ENCODE results near the gene UNK.
"Not testable (repeated sequence)": the region's sequence is repeated elsewhere in the genome, so short reads cannot be mapped to it uniquely, and the experiment has no call there.

UNK gene

DNA sequence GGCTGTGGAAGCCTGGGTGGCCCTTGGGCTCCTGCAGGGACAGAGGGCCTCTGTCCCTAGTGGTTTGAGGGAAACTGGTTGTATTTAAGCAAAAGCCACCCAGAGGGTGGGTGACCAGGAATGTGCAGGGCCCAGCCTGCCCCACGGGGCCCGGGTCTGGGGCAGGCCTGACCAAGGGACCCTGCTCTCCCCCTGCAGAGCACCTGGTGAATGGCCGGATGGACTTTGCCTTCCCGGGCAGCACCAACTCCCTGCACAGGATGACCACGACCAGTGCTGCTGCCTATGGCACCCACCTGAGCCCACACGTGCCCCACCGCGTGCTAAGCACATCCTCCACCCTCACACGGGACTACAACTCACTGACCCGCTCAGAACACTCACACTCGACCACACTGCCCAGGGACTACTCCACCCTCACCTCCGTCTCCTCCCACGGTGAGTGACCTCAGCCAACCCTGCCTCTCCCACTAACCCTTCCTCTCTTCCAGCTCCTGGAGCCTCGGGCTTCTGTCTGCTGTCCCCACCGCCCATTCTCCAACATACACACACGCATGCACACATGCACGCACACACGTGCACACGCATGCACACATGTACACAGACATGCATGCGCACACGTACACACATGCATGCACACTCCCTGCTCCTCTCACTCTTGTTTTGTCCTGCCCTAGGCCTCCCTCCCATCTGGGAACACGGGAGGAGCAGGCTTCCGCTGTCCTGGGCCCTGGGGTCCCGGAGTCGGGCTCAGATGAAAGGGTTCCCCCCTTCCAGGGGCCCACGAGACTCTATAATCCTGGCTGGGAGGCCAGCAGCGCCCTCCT is 30.0 kb upstream of the UNK start:
- DNase-seq (ENCODE audit: low spot score), result no peak

GRCh38 chr17:75755205-75755901 is 29.3 kb upstream of the UNK start:
- no peak for DNase-seq (ENCODE audit: low spot score)

DNA sequence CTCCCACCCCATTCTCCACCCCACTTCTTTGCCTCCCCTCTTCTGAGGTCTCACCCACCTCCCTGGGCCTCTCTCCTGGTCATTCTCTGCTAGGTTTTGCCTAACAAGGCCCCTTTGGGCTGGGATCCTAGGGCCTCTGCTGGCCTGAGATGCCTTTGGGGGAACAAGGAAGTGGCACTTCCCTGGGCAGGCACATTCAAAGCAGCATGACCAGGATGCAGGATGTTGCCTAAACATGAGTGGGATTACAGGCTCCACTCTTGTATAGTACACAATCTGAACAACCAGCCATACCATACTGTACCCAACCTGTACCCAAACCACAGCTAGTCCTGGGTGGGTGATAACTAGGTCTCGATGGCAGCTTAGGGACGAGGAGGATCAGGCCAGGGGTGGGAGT is 28.6 kb upstream of the UNK start:
- DNase-seq (ENCODE audit: low spot score), result no peak

GRCh38 chr17:75756451-75757085 is 28.0 kb upstream of the UNK start:
- DNase-seq (ENCODE audit: low spot score), result no peak

- DNase-seq (ENCODE audit: low spot score), result no peak
These were observed 27.4 kb upstream of the UNK start for GRCh38 chr17:75757086-75757681.

- DNase-seq (ENCODE audit: low spot score), result no peak
These were observed 26.3 kb upstream of the UNK start for GRCh38 chr17:75758131-75758905.

DNA sequence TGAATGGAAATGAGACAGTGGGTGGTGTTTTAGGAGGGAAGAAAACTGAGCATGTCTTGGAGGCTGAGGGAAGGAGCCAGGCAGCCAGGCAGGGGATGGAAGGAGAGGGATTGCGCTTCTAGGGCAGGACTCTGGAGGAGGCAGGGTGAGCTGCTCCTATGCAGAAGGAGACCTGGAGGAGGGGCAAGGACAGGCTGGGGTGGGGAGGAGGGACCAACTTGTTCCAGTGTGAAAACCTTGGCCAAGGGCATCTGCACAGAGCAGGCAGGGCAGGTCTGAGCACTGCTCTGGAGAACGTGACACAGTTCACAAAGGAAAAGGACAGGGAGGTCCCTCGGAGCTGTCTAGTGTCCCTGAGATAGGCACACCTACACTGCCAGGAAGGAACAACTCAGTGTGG is 25.1 kb upstream of the UNK start:
- DNase-seq (ENCODE audit: low spot score), result no peak

DNA sequence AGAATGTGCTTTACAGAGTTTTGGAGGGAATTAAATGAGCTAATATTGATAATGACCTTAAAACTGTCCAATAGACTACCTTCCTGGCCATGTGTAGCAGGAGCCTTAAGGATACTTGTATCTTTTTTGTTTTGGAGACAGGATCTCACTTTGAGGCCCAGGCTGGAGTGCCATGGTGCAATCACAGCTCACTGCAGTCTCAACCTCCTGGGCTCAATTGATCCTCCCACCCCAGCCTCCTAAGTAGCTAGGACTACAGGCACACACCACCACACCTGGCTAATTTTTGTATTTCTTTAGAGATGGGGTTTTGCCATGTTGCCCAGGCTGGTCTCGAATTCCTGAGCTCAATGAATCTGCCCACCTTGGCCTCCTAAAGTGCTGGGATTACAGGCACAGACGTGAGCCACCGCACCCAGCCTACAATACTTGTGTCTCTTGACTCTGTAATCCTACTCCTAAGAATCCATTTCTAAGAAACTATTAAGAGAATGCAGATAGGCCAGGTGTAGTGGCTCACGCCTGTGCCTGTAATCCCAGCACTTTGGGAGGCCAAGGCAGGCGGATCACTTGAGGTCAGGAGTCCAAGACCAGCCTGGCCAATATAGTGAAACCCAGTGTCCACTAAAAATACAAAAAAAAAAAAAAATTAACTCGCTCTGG is 24.5 kb upstream of the UNK start:
- DNase-seq (ENCODE audit: low spot score), result not testable (repeated sequence)

DNA sequence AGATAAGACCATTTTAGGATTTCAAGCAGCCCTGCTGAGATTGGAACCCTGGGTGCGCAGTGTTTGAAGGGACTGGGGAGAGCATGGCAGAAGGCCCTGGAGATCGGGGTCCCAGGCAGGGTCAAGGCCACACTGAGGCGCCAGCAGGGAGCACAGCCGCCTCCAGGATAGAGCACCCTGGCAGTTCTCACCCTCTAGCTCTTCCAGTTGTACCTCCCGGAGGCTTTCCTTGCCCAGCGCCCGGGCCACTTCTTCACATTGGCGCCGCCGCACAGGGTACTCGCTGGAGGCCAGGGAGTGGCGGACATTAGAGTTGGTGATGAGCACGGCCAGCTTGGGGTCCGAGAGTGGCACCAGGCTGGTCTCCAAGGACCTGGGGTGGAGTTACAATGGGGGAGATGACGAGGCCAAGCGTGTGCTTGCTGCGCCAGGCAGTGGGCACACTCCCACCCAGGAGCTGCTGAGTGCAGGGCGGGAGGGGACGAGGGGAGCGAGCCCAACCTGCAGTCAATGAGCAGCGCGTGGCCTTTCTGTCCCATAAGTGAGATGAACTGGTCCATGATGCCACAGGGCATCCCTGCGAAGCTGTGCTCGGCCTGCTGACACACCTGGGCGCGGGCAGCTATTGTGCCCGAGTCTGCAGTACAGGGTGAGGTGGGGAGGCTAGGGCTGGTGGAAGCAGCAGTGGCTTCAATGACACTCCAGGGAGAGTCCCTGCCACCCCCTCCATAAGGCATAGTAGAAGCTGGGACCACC is 21.9 kb upstream of the UNK start:
- no peak for DNase-seq (ENCODE audit: low spot score)

- no peak for DNase-seq (ENCODE audit: low spot score)
These were observed 21.4 kb upstream of the UNK start for GRCh38 chr17:75763269-75763607.

- no peak for DNase-seq (ENCODE audit: low spot score)
These were observed 20.8 kb upstream of the UNK start for GRCh38 chr17:75763613-75764416.

- no peak for DNase-seq (ENCODE audit: low spot score)
These were observed 20.2 kb upstream of the UNK start for GRCh38 chr17:75764417-75764710.

DNA sequence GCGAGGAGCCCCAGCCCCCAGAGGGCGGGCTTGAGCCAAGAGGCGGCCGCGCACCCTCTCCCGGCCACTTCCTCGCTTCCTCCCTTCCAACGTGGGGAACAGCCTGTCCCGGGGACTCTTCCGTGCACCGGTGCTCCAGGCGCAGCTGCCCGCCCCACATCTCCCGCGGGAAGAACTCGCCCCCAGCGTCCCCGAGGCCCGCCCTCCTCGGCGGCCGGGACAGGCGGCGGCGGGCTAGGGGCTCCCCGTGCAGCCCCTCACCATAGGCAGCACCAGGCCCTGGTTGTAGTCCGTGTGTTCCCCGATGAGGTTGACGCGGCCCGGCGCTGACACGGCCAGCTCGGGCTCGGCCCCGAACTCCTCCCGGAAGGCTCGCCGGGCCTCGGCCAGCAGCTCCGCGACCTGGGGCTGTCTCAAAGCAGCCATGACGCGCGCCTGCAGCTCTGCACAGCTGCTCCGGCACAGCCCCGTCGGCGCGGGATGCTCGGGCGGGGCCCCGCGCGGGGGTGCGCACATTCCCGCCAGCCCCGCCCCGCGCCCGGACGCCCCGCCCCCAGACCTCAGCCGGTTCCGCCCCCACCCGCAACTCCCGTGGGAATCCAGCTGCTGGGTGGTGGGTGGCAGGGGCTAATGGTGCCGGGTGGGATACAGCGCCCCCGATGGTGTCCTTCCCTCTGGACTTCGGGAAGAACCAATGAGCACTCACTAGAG is 19.7 kb upstream of the UNK start, which contains the start of gene GALK1:
Gene GALK1, minus strand, starts transcription at position 482 of the 711 bp plus-strand sequence. Its CDS starts 56 bp downstream, at position 426.
- DNase-seq (ENCODE audit: low spot score), result peak; percentile 67

DNA sequence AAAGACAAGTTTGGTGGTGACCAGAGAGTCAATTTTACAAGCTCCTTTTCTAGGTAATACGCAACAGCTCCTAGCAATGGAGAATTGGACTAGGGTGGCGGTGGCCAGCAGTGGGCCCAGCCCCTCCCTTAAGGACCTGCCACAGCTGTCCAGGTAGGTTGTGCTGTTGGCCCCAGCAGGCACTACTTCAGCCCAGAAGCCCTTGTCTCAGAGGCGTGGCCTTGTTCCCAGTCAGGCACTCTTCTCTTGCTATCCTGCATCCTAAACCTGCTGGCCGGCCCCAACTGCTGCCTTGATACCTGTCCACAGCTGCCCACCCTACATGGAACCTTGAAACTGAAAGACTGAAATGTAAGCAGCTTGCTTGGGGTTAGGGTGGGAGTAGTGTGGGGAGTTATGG is 18.6 kb upstream of the UNK start:
- DNase-seq (ENCODE audit: low spot score), result no peak

DNA sequence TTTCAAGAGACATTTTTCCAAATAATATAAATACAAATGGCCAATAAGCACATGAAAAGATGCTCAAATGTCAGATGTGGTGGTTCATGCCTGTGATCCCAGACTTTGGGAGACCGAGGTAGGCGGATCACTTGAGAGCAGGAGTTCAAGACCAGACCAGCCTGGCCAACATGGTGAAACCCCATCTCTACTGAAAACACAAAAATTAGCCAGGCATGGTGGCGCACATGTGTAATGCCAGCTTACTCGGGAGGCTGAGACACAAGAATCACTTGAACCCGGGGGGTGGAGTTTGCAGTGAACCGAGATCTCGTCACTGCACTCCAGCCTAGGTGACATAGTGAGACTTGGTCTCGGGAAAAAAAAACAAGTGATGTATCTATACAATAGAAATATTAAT is 16.7 kb upstream of the UNK start:
- no peak for DNase-seq (ENCODE audit: low spot score)

- DNase-seq (ENCODE audit: low spot score), result no peak
These were observed 15.1 kb upstream of the UNK start for GRCh38 chr17:75769536-75769935.

GRCh38 chr17:75771334-75772281 is 13.0 kb upstream of the UNK start:
- DNase-seq (ENCODE audit: low spot score), result no peak

GRCh38 chr17:75773121-75773807 is 11.3 kb upstream of the UNK start:
- no peak for DNase-seq (ENCODE audit: low spot score)

All from activated CD4-positive, alpha-beta T cell treated with anti-CD3 and anti-CD28 coated beads, Interleukin-2, Interleukin-4, amounts not matched to agents 100 ng/mL and 50 ng/mL, durations not matched to agents 16 hours and 8 hours (primary cell).